Ishikawa (cell line): ENCODE results near the gene TNFSF12.
A peak's percentile ranks its signal among the peaks of the same experiment; 100 is the strongest.

ENCODE experiments used
- CEBPB ChIP-seq: IDR thresholded peaks from 2 replicates; pipeline ENCODE4 v1.6.1; 2012
- CREB1 ChIP-seq: IDR thresholded peaks from 2 replicates; pipeline ENCODE4 v1.6.1; 2012; ENCODE audit warnings: low read depth
- EGR1 ChIP-seq: IDR thresholded peaks from 2 replicates; pipeline ENCODE4 v1.6.1; 2012
- EP300 ChIP-seq: IDR thresholded peaks from 2 replicates; pipeline ENCODE4 v1.6.1; 2012; ENCODE audit warnings: borderline replicate concordance
- FOXM1 ChIP-seq: IDR thresholded peaks from 2 replicates; pipeline ENCODE4 v1.6.1; 2012; ENCODE audit warnings: low read depth, borderline replicate concordance
- NFIC ChIP-seq: IDR thresholded peaks from 2 replicates; pipeline ENCODE4 v1.6.1; 2012
- RAD21 ChIP-seq: IDR thresholded peaks from 2 replicates; pipeline ENCODE4 v1.6.1; 2012; ENCODE audit warnings: low read depth
- TAF1 ChIP-seq: IDR thresholded peaks from 2 replicates; pipeline ENCODE4 v1.6.1; 2012; ENCODE audit warnings: low read depth, mild to moderate bottlenecking
- TCF12 ChIP-seq: IDR thresholded peaks from 2 replicates; pipeline ENCODE4 v1.6.1; 2012; ENCODE audit warnings: low read depth
- TEAD4 ChIP-seq: IDR thresholded peaks from 2 replicates; pipeline ENCODE4 v1.6.1; 2012
- YY1 ChIP-seq: IDR thresholded peaks from 2 replicates; pipeline ENCODE4 v1.6.1; 2012; ENCODE audit warnings: low read depth
- ZBTB7A ChIP-seq: IDR thresholded peaks from 2 replicates; pipeline ENCODE4 v1.6.1; 2012; ENCODE audit warnings: low read depth
- TF ChIP-seq, protein P1 (sequence below): IDR thresholded peaks from 2 replicates; pipeline ENCODE4 v1.6.1; 2012
- TF ChIP-seq, protein P2 (sequence below): IDR thresholded peaks from 2 replicates; pipeline ENCODE4 v1.6.1; 2012
- TF ChIP-seq, protein P3 (sequence below): IDR thresholded peaks from 2 replicates; pipeline ENCODE4 v1.6.1; 2012; ENCODE audit warnings: low read depth, mild to moderate bottlenecking

TNFSF12 gene

DNA sequence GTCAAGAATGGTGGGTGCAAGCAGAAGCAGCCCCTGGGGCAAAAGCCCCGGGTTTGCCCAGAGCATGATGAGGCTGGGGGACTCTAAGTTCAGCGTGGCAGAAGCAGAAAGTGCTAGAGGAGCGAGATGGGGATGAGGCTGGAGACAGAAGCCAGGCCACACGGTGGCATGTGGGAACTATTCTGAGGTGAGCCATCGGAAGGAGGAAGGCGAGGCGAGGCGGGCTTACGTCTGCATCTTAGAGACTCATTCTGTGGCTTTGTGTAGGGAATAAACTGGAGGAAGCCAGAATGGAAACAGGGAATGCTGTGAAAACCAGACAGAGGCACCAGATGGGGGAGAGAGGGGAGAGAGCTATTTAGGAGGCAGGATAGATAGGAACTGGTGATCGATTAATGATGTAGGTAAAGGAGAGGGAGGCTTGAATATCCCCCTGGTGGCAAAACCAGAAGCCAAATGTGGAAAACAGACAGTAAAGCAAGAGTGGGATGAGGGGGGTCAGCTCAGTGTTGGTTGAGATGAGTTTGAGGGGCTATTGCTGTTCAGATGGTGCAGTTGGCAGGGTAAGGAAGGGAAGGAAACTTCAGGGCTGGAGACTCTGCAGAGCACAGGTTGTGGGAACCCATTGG lies 6.6 kb downstream of the TNFSF12 start:
- TF ChIP-seq ZBTB7A (no peak), TAF1 (no peak), TEAD4 (no peak), CREB1 (no peak)
- TF ChIP-seq, protein P1, sequence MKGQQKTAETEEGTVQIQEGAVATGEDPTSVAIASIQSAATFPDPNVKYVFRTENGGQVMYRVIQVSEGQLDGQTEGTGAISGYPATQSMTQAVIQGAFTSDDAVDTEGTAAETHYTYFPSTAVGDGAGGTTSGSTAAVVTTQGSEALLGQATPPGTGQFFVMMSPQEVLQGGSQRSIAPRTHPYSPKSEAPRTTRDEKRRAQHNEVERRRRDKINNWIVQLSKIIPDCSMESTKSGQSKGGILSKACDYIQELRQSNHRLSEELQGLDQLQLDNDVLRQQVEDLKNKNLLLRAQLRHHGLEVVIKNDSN: no peak

DNA sequence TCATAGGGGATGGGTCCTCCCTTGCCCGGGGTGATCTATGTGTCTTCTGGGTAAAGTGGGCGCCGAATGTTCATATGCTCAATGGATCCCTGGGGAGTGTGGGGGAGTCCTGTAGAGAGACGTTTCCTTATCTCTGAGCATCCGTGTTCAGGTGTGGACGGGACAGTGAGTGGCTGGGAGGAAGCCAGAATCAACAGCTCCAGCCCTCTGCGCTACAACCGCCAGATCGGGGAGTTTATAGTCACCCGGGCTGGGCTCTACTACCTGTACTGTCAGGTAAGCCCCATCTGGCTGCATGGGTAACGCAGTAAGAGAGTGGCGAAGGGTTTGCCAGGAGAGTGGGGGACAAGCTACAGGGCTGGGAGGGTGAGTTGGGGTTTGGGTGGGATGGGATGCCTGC lies 7.8 kb downstream of the TNFSF12 start:
- TF ChIP-seq EP300 (no peak), EGR1 (no peak), ZBTB7A (no peak), FOXM1 (no peak), RAD21 (no peak), CREB1 (no peak), TAF1 (no peak), TCF12 (no peak), YY1 (no peak), TEAD4 (no peak), NFIC (no peak)
- TF ChIP-seq, protein P2, sequence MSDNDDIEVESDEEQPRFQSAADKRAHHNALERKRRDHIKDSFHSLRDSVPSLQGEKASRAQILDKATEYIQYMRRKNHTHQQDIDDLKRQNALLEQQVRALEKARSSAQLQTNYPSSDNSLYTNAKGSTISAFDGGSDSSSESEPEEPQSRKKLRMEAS: no peak
- TF ChIP-seq, protein P1: no peak
- TF ChIP-seq, protein P3, sequence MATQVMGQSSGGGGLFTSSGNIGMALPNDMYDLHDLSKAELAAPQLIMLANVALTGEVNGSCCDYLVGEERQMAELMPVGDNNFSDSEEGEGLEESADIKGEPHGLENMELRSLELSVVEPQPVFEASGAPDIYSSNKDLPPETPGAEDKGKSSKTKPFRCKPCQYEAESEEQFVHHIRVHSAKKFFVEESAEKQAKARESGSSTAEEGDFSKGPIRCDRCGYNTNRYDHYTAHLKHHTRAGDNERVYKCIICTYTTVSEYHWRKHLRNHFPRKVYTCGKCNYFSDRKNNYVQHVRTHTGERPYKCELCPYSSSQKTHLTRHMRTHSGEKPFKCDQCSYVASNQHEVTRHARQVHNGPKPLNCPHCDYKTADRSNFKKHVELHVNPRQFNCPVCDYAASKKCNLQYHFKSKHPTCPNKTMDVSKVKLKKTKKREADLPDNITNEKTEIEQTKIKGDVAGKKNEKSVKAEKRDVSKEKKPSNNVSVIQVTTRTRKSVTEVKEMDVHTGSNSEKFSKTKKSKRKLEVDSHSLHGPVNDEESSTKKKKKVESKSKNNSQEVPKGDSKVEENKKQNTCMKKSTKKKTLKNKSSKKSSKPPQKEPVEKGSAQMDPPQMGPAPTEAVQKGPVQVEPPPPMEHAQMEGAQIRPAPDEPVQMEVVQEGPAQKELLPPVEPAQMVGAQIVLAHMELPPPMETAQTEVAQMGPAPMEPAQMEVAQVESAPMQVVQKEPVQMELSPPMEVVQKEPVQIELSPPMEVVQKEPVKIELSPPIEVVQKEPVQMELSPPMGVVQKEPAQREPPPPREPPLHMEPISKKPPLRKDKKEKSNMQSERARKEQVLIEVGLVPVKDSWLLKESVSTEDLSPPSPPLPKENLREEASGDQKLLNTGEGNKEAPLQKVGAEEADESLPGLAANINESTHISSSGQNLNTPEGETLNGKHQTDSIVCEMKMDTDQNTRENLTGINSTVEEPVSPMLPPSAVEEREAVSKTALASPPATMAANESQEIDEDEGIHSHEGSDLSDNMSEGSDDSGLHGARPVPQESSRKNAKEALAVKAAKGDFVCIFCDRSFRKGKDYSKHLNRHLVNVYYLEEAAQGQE: no peak

DNA sequence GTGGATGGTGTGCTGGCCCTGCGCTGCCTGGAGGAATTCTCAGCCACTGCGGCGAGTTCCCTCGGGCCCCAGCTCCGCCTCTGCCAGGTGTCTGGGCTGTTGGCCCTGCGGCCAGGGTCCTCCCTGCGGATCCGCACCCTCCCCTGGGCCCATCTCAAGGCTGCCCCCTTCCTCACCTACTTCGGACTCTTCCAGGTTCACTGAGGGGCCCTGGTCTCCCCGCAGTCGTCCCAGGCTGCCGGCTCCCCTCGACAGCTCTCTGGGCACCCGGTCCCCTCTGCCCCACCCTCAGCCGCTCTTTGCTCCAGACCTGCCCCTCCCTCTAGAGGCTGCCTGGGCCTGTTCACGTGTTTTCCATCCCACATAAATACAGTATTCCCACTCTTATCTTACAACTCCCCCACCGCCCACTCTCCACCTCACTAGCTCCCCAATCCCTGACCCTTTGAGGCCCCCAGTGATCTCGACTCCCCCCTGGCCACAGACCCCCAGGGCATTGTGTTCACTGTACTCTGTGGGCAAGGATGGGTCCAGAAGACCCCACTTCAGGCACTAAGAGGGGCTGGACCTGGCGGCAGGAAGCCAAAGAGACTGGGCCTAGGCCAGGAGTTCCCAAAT lies 8.4 kb downstream of the TNFSF12 start:
- TF ChIP-seq ZBTB7A: no peak
- TF ChIP-seq, protein P3: no peak
- no peak for TF ChIP-seq FOXM1
- TF ChIP-seq, protein P2: no peak
- no peak for TF ChIP-seq YY1
- TF ChIP-seq, protein P1: no peak
- TF ChIP-seq EGR1: no peak

- 0 out of 2 replicates have a peak, but pooled peaks have one; percentile 29 for TF ChIP-seq YY1
- no peak for TF ChIP-seq RAD21
- TF ChIP-seq, protein P1: peak; percentile 49; the same call in 1 of the 2 replicates
- TF ChIP-seq TEAD4: 0 out of 2 replicates have a peak, but pooled peaks have one; percentile 15
- peak; percentile 56 for TF ChIP-seq TAF1
- 0 out of 2 replicates have a peak, but pooled peaks have one; percentile 6 for TF ChIP-seq TCF12
- peak; percentile 93 for TF ChIP-seq ZBTB7A
- TF ChIP-seq, protein P2: peak; percentile 63; the same call in 1 of the 2 replicates
- peak; percentile 28; the same call in 1 of the 2 replicates for TF ChIP-seq CEBPB
- no peak for TF ChIP-seq FOXM1
Observed at GRCh38 chr17:7557775-7558543, 9.1 kb downstream of the TNFSF12 start.
